ENCODE results near the gene DQX1. TPM values are rescaled to one million over a fixed set of nuclear protein-coding genes. Genes with fewer than 3 reads are reported as not detected.

The DQX1 gene
- total RNA-seq, 2 donors from 2014 or later: not detected

- intact Hi-C loops (cut with DNase I): no loop called here
- DNase-seq: no peak
- ATAC-seq: no peak
Observed at GRCh38 chr2:74555610-74556103, 29.6 kb upstream of the DQX1 start.

DNA sequence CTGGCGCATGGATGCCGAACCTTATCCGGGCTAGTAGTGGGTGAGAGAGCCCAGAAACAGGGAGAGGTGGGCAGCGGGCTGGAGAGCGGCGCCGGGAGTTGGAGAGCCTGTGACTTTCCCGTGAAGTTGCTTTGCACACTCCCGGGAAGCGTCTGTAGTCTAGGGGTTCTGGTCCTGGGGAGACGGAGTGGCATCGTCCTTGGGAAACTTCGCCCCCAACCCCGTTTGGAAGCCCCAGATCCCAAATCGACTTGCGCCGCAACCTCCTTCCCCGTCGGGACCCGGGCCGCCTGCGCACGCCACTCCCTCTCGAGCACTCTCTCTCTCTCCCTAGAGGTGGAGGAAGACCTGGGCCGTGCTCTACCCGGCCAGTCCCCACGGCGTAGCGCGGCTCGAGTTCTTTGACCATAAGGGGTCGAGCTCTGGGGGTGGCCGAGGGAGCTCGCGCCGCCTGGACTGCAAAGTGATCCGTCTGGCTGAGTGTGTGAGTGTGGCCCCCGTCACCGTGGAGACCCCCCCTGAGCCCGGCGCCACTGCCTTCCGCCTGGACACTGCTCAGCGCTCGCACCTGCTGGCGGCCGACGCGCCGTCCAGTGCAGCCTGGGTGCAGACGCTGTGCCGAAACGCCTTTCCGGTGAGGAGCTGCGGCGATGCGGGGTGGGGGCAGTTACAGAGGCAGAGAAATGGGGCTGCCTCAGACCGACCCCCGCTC is 28.9 kb upstream of the DQX1 start:
- intact Hi-C loops (cut with DNase I): no loop called here
- DNase-seq (peak; percentile 61), ATAC-seq (peak; percentile 31 to 59)

- intact Hi-C loops (cut with DNase I): no loop called here
- ATAC-seq (peak; percentile 88 to 89), DNase-seq (peak; percentile 93)
Observed at GRCh38 chr2:74553892-74554819, 28.1 kb upstream of the DQX1 start, which contains the start of the genes DOK1 and LOXL3. Gene DOK1, plus strand, starts transcription at chr2:74554720. Its CDS starts 35 bp downstream, at chr2:74554755. Gene LOXL3, minus strand, starts transcription at chr2:74553942. Its CDS starts 1,308 bp downstream, at chr2:74552634.

DNA sequence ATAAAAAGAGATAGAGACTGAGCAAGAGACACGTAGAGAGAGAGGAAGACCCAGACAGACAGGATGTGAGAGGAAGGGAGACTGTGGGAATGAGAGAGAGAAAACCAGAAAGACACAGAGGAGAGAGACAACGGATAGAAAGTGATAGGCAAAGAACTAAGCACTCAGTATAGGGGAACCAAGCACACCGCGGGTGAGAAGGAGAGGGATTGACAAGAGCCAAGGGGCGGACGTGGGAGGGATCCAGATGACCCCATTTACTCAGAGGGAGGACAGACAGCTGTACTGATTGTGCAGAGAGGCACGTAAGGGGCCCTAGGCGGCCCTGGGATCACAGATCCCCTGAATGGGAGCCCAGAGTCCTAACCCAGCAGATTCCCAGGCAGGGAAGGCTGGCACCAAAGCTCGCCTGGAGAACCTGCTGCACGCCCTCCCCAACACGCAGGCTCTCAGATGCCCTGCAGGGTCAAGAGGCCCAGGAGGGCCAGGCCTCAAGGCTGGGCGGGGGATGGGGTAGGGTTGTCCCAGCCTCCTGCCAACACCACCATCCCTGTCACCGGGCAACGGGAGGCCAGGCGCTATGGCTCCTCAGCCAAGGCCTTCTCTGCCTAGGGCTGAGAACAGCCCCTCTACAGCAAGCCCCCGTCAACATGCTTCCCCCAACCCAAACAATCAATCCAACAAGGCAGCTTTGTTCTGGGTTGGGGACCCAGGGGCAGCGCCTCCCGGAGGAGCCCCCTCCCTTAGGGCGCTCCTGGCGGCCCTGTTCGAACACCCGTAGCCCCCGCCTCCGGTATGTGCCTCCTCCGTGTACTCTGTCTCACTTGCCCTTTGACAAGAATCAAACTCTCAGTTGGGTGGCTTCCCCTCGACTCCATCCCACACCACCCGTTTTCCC is 27.1 kb upstream of the DQX1 start:
- intact Hi-C loops (cut with DNase I): no loop called here
- ATAC-seq (peak in 1 of 2 donors; percentile 1), DNase-seq (no peak)

- intact Hi-C loops (cut with DNase I): no loop called here
- ATAC-seq: no peak
- DNase-seq: no peak
Observed at GRCh38 chr2:74551942-74552913, 26.2 kb upstream of the DQX1 start.

DNA sequence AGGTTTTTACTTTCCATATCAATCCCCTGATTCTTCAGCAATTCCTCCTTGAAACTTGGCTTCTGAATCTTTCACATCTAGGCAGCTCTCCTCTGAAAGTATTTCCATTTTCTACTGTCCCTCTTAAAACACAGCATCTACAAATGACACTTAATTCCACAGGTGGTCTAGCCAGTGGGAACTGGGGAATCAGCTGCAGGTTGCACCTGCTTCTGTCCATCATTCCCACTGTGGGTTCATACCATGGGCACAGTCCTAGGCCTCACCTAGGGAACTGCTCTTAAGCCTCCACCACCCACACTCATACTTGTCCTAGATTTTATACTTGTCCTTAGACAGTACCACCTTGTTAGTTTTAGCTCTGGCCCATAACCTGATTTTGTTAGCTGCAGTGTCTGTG is 25.5 kb upstream of the DQX1 start:
- ATAC-seq (no peak), DNase-seq (no peak)
- intact Hi-C loops (cut with DNase I): no loop called here

- no peak for DNase-seq
Observed at GRCh38 chr2:74550231-74550630, 24.2 kb upstream of the DQX1 start.

GRCh38 chr2:74548900-74549826 is 23.1 kb upstream of the DQX1 start:
- ATAC-seq (peak; percentile 81 to 88), DNase-seq (peak; percentile 83)
- intact Hi-C loops (cut with DNase I): no loop called here

More at GRCh38 chr2:74550231-74550630, 24.2 kb upstream of the DQX1 start:
- no peak for ATAC-seq
- intact Hi-C loops (cut with DNase I): no loop called here

DNA sequence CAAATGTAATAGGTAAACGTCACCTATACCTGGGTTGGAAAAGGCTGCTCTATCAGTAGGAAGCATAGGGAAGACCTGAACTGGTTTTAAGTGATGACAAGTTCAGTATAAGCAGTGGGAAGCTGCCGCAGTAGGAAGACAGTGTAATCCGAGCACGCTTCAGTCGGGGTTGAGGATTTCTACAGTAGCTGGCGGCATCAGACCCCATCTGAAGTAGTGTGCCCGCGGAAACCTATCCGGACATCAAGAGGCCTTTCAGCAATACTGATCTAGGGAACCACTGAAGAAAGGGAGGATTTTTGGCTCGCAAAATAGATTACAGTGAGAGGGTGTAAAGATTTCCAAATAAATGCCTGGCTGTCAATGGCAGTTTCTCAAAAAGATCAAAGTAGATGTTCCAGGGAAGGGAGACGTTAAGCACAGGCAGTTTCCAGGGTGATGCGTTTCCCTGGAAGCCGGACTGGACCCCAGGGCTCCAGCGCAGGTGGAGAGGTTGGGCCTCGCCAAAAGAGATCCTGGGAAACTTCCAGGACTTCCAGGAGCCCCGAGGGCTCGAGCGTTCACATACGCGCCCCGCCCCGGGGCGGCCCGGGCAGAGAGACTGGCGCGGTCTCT is 22.4 kb upstream of the DQX1 start:
- ATAC-seq (peak; percentile 3 to 5), DNase-seq (no peak)
- intact Hi-C loops (cut with DNase I): no loop called here

DNA sequence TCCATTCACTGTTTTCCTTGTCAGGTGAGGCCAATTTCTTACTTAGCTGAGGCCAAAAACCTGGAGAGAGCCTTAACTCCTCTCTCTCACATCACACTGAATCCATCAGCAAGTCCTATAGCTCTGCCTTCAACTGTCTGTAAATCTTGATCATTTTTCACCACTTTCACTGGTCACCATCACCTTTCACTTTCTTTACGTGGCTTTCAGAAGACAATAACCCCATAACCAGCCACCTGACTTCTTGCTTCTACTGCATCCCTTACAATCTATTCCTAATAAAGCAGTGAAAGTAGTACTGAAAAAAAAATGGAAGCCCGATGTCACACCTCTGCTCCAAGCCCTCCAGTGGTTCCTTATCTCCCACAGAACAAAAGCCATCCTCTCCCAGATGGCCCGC is 20.0 kb upstream of the DQX1 start:
- intact Hi-C loops (cut with DNase I): no loop called here
- ATAC-seq: no peak

DNA sequence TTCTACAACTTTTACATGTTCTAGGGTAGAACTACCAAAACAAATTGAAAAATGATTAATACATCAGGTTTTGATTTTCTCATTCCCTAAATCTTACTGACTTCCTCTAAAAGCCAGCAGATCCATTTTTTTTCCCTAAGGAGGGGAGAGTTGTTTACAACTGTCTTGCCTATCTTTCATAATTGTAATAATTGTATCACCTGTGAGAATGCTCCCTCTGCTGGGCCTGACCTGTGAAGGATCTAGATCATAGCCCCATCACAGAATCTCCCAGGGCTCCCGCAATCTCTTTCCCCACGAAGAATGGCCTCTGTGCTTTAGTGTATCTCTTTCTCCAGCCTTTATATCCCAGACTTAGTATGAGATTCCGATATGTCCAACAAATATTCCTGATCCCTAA is 18.6 kb upstream of the DQX1 start:
- intact Hi-C loops (cut with DNase I): no loop called here
- no peak for ATAC-seq
- no peak for DNase-seq

More for the DNA sequence above, 20.0 kb upstream of the DQX1 start:
- DNase-seq: no peak

GRCh38 chr2:74542978-74543377 is 16.9 kb upstream of the DQX1 start:
- intact Hi-C loops (cut with DNase I): no loop called here
- no peak for ATAC-seq

GRCh38 chr2:74540291-74540690 is 14.3 kb upstream of the DQX1 start:
- DNase-seq: peak; percentile 81
- intact Hi-C loops (cut with DNase I): no loop called here
- peak; percentile 32 to 74 for ATAC-seq

More at GRCh38 chr2:74542978-74543377, 16.9 kb upstream of the DQX1 start:
- DNase-seq: no peak

DNA sequence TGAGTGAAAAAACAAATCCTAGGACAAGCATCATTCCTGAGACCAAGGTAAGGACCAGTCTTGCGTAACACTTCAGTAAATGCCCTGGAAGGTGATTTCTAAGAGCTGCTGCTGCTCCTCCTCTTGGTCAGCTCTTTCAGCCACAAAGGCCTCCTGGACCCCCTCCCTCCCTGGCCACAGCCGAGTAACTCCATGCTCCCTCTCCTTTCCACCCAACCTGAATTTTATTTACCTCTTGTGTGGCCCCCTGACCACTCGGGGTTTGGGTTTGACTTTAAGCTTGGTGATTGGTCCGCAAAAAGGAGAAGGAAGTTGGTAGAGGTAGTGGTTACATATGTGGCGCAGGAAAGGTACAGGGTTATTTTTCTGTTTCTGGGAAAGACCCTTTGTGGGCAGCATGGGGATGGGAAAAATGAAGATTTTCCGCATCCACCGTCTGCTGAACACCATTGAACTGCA is 12.9 kb upstream of the DQX1 start:
- DNase-seq (no peak), ATAC-seq (no peak)
- intact Hi-C loops (cut with DNase I): no loop called here

GRCh38 chr2:74537140-74537539 is 11.1 kb upstream of the DQX1 start:
- intact Hi-C loops (cut with DNase I): no loop called here
- no peak for DNase-seq
- ATAC-seq: no peak
